ENCODE results near the gene OLIG2.

The OLIG2 gene

GRCh38 chr21:33020558-33021100 lies 5.1 kb upstream of the OLIG2 start:
- no peak for DNase-seq

- no peak for DNase-seq
Observed at GRCh38 chr21:33021150-33021549, 4.6 kb upstream of the OLIG2 start.

- DNase-seq, result no peak
Observed at GRCh38 chr21:33021667-33022066, 4.1 kb upstream of the OLIG2 start.

GRCh38 chr21:33022489-33022827 lies 3.3 kb upstream of the OLIG2 start:
- DNase-seq, result no peak

- DNase-seq, result no peak
Observed at GRCh38 chr21:33022828-33023573, 2.7 kb upstream of the OLIG2 start.

- DNase-seq, result peak; percentile 62
Observed at GRCh38 chr21:33023574-33024200, 2.0 kb upstream of the OLIG2 start.

GRCh38 chr21:33024201-33025103 lies 1.3 kb upstream of the OLIG2 start:
- no peak for DNase-seq

GRCh38 chr21:33025106-33025488 lies 638 bp upstream of the OLIG2 start:
- DNase-seq, result no peak

GRCh38 chr21:33026443-33026858 lies 716 bp downstream of the OLIG2 start:
- no peak for DNase-seq

GRCh38 chr21:33026878-33027400 lies 1.2 kb downstream of the OLIG2 start:
- DNase-seq, result no peak

- DNase-seq, result no peak
Observed at GRCh38 chr21:33027401-33028286, 1.9 kb downstream of the OLIG2 start.

GRCh38 chr21:33028287-33028670 lies 2.5 kb downstream of the OLIG2 start:
- no peak for DNase-seq

GRCh38 chr21:33028773-33029384 lies 3.1 kb downstream of the OLIG2 start:
- peak; percentile 62 for DNase-seq

GRCh38 chr21:33029385-33029921 lies 3.7 kb downstream of the OLIG2 start:
- DNase-seq, result no peak

GRCh38 chr21:33029975-33030461 lies 4.3 kb downstream of the OLIG2 start:
- DNase-seq, result no peak

- no peak for DNase-seq
Observed at GRCh38 chr21:33030633-33031032, 4.9 kb downstream of the OLIG2 start.

GRCh38 chr21:33031152-33031911 lies 5.6 kb downstream of the OLIG2 start:
- no peak for DNase-seq

GRCh38 chr21:33032434-33033047 lies 6.8 kb downstream of the OLIG2 start:
- no peak for DNase-seq

GRCh38 chr21:33033094-33033951 lies 7.6 kb downstream of the OLIG2 start:
- no peak for DNase-seq
